K562 treated with DMSO at 1 percent for 24 hours (cell line): ENCODE results near the gene DCX. TPM values are rescaled to one million over a fixed set of nuclear protein-coding genes. Genes with fewer than 3 reads are reported as not detected.

ENCODE experiments used
- total RNA-seq: library from RNA; unstranded; fragments of 300-600 nt; gene quantifications from 2 replicates; pipeline ENCODE4 v1.2.3, GENCODE V29; 2022; ENCODE audit warnings: low read depth; ENCODE audit not compliant: insufficient read depth

The DCX gene
- total RNA-seq: not detected in 2 replicates

DNA sequence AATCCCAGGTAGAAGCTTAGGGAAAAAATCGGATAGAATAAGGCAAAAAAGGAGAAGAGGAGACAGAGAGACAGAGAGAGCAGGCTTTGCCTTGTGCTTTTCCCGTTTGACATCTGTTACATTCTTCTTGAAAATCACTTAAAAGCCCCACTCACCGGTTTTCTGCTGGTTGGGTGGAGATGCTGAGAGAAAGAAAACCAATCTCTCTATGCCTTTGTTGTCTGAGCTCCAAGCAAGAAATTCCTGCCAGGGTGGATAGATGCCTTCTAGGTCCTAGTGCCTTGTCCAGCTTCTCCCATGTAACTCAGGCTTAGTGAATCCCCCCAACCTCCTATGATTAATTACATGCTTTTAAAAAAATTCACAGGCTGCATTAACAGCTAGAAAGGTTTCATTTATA, at the start of gene DCX:
Gene DCX (minus strand): TSS at position 210 of the 400 bp plus-strand sequence. CDS start 1,794 bp downstream, outside the sequence.

DNA sequence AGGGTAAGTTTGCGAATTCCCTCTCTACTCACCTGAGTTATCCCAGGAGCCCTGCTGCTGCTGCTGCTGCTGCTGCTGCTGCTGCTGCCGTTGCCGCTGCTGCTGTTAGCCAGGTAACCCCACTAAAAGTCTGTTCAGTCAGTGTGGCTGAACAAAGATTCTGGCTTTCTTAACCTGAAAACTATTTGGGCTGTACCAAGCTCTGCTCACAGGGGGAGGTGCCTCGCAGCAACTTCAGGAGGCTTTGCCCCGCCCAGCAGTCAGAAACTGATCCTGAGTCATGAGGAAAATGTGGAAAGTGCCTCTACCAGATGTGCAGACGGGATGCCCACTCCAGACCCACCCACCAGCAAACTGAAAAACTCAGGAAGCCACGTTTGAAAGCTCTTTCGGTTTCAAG, 141.7 kb downstream of the DCX start, which contains the start of gene CAPN6:
Gene CAPN6 (minus strand): TSS at position 145 of the 400 bp plus-strand sequence. CDS start 6,547 bp downstream, outside the sequence.

Other genes with a start within 250 kb of the DCX start
- gene CAPN6, start 141.7 kb downstream of the DCX start, total RNA-seq: 0.16 TPM in 1 of 2 replicates, not detected in the other
- gene SERTM2, start 99.5 kb upstream of the DCX start, total RNA-seq: not detected in 2 replicates